MM.1S (cell line): ENCODE results near the gene MYO9B.

Experiments used
- CTCF ChIP-seq: fragments of 300-600 bp; sonication (generic); IDR thresholded peaks from 2 replicates; pipeline ENCODE4 v1.5.1; 2016; ENCODE audit warnings: antibody characterized with exemption, low read length, mixed read lengths
- EZH2 ChIP-seq: fragments of 300-600 bp; sonication (generic); optimal IDR thresholded peaks from 2 replicates; pipeline ENCODE3; 2017; ENCODE audit warnings: low read depth, mild to moderate bottlenecking, antibody characterized with exemption, low read length, mixed read lengths

GRCh38 chr19:17249887-17250548 is 174.4 kb downstream of the MYO9B start:
- TF ChIP-seq CTCF: no peak
- TF ChIP-seq EZH2: no peak
